ENCODE data around the gene ITGA8.
A peak's percentile ranks its signal among the peaks of the same experiment; 100 is the strongest.
"Not testable (repeated sequence)": the region's sequence is repeated elsewhere in the genome, so short reads cannot be mapped to it uniquely, and the experiment has no call there.

Gene ITGA8

DNA sequence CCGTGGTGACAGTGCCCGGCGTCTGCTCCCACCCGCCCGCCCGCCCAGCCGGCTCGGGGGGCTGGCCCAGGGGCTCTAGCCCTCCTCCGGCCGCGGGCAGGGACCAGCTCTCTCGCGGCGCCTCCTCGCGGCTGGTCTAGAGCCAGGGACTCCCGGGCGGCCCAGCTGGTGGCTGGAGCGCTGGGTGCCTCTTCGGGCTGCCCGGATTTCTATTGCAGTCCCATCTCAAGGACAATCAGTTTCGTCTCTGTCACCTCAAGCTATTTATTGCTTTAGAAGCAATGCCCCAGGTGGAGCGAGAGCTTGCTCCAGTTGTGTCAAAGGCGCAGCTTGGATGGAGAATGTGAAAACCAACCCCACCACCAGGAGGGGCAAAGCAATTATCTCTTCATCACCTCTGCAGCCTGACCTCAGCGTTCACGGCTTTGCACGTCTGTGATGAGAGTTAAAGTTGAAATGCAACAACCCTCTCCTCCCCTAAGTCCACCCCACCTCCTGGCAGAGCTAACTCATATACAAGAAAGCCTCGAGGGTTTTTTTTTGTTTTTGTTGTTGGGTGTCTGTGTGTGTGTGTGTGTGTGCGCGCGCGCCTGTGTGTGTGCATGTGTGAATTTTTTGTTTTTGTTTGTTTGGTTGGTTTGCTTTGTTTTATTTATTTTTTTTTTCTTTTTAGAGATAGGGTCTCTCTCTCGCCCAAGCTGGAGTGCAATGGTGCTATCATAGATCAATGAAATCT is at the start of gene ITGA8:
TSS of gene ITGA8 (minus strand) at position 24 of the 736 bp plus-strand sequence. CDS start 151 bp downstream, outside the sequence.
- no peak for DNase-seq (ENCODE audit: low read depth)

DNA sequence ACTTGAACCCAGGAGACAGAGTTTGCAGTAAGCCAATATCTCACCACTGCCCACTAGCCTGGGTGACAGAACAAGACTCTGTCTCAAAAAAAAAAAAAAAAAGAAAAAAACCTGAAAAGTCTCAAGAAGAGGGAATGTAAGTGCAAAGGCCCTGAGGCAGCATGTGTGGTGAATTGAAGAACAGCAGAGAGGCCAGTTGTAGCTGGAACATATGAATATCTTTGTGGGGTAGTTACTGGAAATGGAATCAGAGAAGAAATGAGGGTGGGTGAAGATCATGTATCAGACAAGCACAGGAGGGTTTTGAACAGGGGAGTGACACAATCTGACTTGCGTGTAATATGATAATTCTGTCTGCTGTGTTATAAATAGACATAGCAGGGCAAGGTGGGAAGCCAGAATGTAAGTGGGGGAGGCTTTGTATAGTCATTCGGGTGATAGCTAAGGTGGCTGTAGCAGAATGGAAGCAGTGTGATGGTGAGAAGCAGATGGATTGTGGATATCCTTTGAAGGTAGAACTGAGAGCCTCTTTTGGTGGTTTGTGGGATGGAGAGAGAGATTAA is 45.3 kb upstream of the ITGA8 start:
- no peak for DNase-seq (ENCODE audit: low read depth)

DNA sequence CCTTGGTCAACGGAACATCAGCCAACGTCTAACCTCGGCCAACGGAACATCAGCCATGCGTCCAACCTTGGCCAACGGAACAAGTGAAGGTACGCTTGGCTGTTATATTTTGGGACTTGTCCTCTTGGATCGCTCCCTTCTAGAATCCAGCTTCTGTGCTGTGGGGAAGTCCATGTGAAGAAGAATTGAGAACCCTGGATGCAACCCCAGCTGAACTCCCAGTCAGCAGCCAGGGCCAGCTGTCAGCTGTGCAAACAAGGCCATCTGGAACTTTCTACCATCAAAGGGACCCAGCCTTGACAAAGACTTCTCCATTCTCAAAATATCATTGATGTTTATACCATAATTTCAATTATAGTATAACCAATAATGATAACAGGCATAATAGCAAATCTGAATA is 43.3 kb upstream of the ITGA8 start:
- DNase-seq (ENCODE audit: low read depth): no peak

DNA sequence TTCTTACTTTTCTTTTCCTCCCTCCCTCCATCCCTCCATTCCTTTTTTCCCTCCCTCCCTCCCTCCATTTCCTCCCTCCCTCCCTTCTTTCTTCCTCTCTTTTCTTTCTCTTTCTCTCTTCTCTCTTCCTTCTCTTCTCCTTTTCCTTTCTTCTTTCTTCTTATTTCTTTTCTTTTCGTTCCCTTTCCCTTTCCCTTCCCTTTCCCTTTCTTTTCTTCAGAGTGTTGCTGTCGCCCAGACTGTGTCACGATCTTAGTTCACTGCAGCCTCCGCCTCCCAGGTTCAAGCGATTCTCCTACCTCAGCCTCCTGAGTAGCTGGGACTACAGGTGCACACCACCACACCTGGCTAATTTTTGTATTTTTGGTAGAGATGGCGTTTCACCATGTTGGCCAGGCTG is 42.5 kb upstream of the ITGA8 start:
- not testable (repeated sequence) for DNase-seq (ENCODE audit: low read depth)

DNA sequence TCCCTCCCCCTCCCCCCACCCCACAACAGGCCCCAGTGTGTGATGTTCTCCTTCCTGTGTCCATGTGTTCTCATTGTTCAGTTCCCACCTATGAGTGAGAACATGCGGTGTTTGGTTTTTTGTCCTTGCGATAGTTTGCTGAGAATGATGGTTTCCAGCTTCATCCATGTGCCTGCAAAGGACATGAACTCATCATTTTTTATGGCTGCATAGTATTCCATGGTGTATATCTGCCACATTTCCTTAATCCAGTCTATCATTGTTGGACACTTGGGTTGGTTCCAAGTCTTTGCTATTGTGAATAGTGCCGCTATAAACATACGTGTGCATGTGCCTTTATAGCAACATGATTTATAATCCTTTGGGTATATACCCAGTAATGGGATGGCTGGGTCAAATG is 41.5 kb upstream of the ITGA8 start:
- not testable (repeated sequence) for DNase-seq (ENCODE audit: low read depth)

- DNase-seq (ENCODE audit: low read depth): no peak
Observed at GRCh38 chr10:15760681-15761080, 41.0 kb upstream of the ITGA8 start.

DNA sequence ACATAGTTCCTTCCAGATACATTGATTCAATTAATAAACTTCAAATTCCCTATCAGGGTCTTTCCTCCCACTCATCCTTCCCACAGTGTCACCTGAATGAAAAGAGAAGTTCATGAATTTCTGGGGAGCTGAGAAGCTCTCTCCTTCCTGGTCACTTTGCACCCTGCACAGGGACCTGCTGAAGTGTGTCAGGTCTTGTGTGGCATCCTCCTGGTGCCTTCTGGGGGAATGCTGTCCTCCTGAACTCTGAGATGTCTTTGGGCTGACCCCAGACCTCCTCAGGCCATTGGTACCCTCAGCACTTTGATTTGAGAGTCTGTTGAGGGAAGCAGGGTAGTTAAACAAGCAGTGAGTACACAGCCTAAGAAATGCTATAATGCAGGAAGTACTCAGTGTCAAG is 39.5 kb upstream of the ITGA8 start:
- no peak for DNase-seq (ENCODE audit: low read depth)

GRCh38 chr10:15758618-15759017 is 38.9 kb upstream of the ITGA8 start:
- no peak for DNase-seq (ENCODE audit: low read depth)

- no peak for DNase-seq (ENCODE audit: low read depth)
Observed at GRCh38 chr10:15754937-15755336, 35.2 kb upstream of the ITGA8 start.

- no peak for DNase-seq (ENCODE audit: low read depth)
Observed at GRCh38 chr10:15751046-15751445, 31.3 kb upstream of the ITGA8 start.

DNA sequence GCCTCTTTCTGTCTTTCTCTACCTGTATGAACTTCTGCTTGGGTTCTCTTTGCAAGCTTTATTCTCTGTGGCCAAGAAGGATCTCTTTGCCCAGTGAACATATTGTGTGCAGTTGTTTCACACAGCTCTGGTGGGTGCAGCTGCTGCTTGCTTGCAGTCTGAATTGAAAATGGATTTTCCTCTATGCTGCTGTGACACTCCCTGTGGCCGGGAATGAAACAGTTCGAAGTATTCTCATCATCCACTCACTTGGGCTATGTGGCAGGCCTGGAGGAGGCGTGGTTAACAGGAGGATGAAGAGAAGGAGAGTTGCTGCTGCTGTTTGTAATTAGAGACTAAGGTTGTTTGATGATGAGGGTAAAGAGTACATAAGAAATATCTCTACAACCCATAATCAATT is 28.4 kb upstream of the ITGA8 start:
- DNase-seq (ENCODE audit: low read depth): no peak

DNA sequence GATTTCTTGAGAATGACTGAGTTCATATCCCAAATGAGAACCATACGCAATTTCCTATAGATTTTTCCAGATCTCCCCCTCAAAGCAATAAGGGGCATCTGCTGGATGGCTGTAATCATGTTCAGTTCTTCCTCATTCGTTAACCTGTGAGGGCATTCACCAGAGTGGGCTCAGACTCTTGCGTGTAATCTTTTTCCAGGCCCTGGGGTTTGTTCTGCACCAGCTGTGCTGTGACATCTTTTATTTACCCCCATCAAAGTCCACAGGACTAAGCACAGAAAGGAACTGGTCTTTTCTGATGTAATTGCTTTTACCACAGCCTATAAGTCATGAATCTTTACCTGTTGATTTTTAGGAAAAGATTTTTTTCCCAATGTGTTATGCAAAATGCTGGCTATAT is 27.9 kb upstream of the ITGA8 start:
- no peak for DNase-seq (ENCODE audit: low read depth)

DNA sequence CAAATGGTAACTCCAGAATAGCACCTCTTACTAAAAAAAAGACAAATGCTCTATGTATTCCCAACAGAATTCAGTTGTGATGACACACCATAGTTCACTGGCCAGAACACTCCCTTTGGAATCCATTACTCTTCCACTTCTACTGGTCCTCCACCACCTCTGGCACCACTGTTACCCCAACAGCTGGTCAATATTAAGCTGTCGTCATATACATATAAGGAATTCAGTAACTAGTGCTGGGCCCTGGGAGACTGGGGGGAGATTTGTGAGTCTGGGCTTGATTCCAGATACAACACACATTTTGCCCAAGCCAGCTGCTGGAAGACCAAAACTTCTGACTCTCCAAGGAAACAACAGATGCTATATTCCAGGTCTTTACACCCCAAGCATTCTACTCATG is 26.0 kb upstream of the ITGA8 start:
- no peak for DNase-seq (ENCODE audit: low read depth)

DNA sequence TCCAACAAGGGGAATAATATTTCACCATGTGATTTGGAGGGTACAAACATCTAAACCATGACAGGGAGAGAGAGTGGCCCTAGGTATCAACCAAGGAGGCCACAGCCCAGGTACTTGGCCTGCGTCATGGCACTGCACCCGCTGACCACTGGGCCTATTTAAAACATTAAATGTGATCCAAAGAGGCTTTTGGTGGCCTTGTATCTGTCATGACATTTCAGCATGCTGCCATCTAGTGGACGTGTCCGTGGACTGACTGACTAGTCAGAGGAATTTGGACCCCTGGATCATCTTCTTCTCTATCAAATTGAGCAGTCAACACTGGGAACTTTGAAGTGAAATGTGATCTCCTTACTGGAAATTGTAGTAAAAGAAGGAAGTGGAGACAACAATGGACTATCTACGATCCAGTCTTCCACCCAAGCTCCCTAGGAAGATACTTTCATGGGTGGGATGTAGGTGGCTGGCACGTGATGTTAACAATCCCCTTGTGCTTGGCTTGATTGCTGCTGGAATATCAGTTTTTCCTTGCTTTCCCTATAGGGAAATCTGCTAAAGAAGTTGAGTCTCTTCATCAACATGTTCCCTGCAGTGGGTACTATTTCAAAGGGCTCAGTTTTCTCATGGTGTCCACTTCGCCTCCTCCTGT is 24.6 kb upstream of the ITGA8 start:
- DNase-seq (ENCODE audit: low read depth): peak; percentile 9

- no peak for DNase-seq (ENCODE audit: low read depth)
Observed at GRCh38 chr10:15743443-15743842, 23.7 kb upstream of the ITGA8 start.

GRCh38 chr10:15742836-15743235 is 23.1 kb upstream of the ITGA8 start:
- no peak for DNase-seq (ENCODE audit: low read depth)

DNA sequence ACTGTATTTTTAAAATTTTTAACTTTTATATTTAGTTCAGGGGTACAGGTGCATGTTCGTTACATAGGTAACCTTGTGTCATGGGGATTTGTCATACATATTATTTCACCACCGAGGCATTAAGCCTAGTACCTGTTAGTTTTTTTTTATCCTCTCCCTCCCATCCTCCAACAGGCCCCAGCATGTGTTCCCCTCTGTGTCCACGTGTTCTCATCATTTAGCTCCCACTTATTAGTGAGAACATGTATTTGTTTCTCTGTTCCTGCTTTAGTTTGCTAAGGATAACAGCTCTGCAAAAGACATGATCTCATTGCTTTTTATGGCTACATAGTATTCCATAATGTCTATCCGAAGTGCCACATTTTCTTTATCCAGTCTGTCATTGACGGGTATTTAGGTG is 22.4 kb upstream of the ITGA8 start:
- DNase-seq (ENCODE audit: low read depth): no peak

DNA sequence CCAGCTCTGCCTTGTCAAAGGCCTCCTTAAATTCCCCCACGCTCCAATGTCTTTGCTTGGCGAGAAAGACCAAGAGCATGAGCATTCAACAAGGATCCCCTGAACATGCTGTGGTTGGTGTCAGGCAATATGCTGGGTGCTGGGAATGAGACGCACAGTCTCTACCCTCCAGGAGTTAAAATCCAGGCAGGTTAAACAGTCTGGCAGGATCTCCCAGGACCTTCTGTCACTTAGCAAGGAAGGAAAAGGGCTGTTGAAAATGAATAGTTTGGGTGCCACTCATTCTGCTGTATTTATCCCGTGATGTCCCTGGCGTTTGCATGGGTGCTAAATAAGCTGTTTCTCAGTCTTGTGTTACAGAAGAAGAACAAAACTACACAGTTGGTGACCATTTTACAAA is 21.9 kb upstream of the ITGA8 start:
- DNase-seq (ENCODE audit: low read depth): no peak

DNA sequence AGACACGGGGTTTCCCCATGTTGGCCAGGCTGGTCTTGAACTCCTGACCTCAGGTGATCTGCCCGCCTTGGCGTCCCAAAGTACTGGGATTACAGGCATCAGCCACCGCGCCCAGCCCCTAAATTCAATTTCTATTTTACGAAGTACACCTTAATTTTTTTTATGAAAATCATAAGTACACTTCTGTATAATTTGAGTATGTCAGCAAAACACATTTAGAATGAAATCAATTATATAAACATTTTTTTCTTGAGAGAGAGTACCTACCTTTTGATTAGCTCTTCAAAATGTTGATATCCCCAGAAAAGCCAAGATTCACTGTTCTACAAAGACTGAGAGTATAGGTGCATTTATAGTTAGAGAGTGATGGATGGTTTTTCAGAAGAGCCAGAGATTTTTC is 20.5 kb upstream of the ITGA8 start:
- DNase-seq (ENCODE audit: low read depth): no peak

DNA sequence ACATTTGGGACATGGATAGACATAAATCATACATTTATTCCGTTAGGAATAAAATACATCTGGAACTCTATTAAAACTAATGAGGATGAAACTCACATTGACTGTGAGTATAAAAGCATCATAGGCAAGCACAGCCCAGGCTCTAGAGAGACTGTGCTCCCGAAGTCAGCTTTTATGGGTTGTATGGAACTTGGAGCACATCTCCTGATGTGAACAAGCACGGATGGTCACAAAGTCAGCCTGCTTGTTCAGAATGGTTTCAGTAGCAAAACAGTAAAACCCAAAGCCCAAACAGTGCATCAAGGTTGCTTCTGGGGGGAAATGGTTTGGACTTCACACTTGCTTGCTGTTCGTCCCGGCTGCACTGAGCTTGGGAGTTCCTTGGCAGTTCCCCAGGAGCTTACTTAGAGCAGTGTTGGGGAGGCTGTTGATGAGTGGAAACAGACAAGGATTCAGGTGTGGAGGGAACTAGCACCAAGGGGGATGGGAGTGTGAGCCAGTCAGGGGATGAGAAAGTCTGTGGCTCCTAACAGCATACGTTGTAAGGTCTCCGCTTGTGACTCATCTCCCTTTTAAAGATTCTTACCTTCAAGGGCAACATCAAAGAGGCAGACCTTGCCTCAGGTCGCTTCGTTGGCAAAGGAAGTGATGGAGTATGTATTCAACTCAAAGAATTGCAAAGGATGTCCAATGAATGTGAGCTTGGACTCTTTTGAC is 19.7 kb upstream of the ITGA8 start:
- DNase-seq (ENCODE audit: low read depth): no peak

DNA sequence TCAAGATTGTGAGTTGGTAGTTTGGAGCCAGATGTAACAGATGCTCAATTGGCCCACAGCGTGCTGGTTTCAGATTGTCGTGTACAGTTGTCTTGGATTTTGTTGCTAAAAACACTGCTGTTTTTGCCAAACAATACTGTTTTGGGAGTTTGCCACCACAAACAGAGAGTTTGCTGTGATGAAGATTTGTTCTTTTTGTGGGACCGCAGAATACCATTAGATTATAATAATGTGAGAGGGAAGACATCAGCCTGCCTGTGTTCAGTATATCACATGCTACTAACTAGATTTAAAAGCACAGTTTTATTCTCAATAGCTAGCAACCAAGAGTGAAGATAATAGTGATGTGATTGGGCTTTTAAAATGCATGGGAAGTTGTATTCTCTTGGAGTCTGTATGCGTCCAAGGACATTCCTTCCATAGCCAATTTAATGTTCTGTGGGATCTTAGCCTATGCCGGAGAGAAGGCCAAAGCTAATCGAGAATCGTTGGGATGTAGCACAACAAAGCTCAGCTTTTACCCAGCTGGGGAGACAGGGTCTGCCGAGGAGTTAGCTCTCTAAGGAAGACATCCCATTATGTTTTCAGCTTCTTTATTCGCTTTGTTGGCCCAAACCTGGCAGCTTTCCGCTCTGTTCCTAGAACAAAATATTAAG is 18.7 kb upstream of the ITGA8 start:
- DNase-seq (ENCODE audit: low read depth): no peak

DNA sequence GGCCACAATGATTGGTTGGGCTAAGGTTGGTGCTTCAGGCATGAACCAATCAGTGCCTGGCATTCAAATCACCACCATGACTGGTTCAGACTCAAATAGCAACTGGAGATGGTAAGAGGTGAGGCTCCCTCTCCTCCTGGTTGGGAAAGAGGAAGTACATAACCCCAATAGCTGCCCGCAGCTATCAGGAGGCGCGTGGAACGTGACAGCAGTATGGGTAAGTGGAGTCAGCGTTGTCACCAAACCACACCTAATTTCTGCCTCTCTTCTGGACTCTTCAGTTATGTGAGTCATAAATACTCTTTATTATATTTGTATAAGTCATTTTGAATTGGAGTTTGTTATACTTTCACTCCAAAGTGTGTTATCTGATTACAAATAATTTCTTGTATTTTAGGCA is 17.9 kb upstream of the ITGA8 start:
- DNase-seq (ENCODE audit: low read depth): no peak
